HG02870 (cell line): Measurements from ENCODE around the gene SH2D5.
"Not testable (repeated sequence)": the region's sequence is repeated elsewhere in the genome, so short reads cannot be mapped to it uniquely, and the experiment has no call there.

ENCODE experiments used
- ATAC-seq: cut with Tn5 transposase; IDR thresholded peaks from one replicate; pipeline ENCODE4 v1.9.1; 2021; ENCODE audit warnings: mild to moderate bottlenecking, moderate library complexity; ENCODE audit not compliant: unreplicated experiment

The SH2D5 gene

GRCh38 chr1:20728371-20729154 lies 3.9 kb downstream of the SH2D5 start:
- ATAC-seq: no peak

- ATAC-seq: no peak
Observed at GRCh38 chr1:20727746-20728316, 4.7 kb downstream of the SH2D5 start.

- no peak for ATAC-seq
Observed at GRCh38 chr1:20726932-20727745, 5.4 kb downstream of the SH2D5 start.

- ATAC-seq: no peak
Observed at GRCh38 chr1:20726118-20726911, 6.2 kb downstream of the SH2D5 start.

- ATAC-seq: no peak
Observed at GRCh38 chr1:20725189-20726117, 7.0 kb downstream of the SH2D5 start.

- no peak for ATAC-seq
Observed at GRCh38 chr1:20724364-20725188, 7.9 kb downstream of the SH2D5 start.

GRCh38 chr1:20723537-20724363 lies 8.8 kb downstream of the SH2D5 start:
- no peak for ATAC-seq

GRCh38 chr1:20723159-20723536 lies 9.4 kb downstream of the SH2D5 start:
- no peak for ATAC-seq

GRCh38 chr1:20721117-20722061 lies 11.1 kb downstream of the SH2D5 start:
- ATAC-seq: no peak

- no peak for ATAC-seq
Observed at GRCh38 chr1:20720631-20721091, 11.8 kb downstream of the SH2D5 start.

GRCh38 chr1:20719871-20720620 lies 12.5 kb downstream of the SH2D5 start:
- no peak for ATAC-seq

GRCh38 chr1:20719261-20719660 lies 13.2 kb downstream of the SH2D5 start:
- ATAC-seq: no peak

- ATAC-seq: not testable (repeated sequence)
Observed at GRCh38 chr1:20718343-20718882, 14.1 kb downstream of the SH2D5 start.

GRCh38 chr1:20717452-20718342 lies 14.8 kb downstream of the SH2D5 start, which contains the start of gene KIF17:
Gene KIF17 (minus strand): TSS chr1:20718007. CDS start chr1:20717706, 301 bp downstream.
- no peak for ATAC-seq

- ATAC-seq: no peak
Observed at GRCh38 chr1:20716232-20716631, 16.3 kb downstream of the SH2D5 start.
